Fibroblast of skin of left quadriceps (primary cell): ENCODE measurements around the gene TMUB2.
A peak's percentile ranks its signal among the peaks of the same experiment; 100 is the strongest.
"Not testable (repeated sequence)": the region's sequence is repeated elsewhere in the genome, so short reads cannot be mapped to it uniquely, and the experiment has no call there.

Source experiments
- DNase-seq, 2 experiments: peaks; one replicate each; pipeline ENCODE4 v3.0.0-alpha.2; 2013; ENCODE audit warnings: low read depth in 2 of 2

TMUB2 gene

DNA sequence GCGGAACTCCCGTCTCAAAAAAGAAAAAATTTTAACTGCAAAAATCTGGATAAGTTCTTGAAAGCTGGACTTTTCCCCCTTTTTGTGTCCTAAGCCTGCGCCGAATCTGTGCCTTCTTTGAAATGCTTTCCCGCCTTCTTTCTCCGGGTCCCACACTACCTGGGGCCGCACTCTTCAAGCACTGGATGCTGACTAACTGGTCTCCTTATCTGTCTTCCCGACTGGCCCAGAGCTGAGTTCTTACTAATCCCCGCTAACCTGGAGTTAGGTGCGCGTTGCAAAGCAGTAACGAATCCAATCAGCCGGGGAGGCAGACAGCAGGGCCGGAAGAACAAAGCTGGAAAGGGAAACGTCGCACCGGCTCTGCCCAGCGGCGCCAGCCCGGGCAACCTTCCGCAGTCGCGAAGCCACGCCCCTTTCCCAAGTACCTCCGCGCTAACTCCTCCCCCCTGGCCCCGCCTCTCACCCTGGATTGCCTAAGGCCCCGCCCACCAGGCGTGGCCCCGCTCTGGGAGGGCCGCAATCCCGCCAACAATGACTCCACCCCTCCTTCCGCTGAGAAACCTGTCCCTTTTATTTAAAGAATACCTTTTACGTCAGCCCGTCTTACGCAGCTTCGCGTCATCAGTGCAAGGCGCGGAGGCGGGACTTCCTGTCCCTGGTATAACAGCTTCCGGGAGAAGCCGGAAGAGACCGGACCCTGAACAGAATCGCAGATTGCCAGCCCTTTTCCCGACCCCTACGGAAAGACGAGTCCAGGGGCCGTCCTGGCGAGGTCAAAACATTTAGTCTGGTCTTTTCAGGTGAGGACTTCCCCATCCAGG, at the start of gene TMUB2:
TSS of gene TMUB2 (plus strand) at position 666 of the 824 bp plus-strand sequence. CDS start 737 bp downstream, outside the sequence.
- peak; percentile 98 for DNase-seq

DNA sequence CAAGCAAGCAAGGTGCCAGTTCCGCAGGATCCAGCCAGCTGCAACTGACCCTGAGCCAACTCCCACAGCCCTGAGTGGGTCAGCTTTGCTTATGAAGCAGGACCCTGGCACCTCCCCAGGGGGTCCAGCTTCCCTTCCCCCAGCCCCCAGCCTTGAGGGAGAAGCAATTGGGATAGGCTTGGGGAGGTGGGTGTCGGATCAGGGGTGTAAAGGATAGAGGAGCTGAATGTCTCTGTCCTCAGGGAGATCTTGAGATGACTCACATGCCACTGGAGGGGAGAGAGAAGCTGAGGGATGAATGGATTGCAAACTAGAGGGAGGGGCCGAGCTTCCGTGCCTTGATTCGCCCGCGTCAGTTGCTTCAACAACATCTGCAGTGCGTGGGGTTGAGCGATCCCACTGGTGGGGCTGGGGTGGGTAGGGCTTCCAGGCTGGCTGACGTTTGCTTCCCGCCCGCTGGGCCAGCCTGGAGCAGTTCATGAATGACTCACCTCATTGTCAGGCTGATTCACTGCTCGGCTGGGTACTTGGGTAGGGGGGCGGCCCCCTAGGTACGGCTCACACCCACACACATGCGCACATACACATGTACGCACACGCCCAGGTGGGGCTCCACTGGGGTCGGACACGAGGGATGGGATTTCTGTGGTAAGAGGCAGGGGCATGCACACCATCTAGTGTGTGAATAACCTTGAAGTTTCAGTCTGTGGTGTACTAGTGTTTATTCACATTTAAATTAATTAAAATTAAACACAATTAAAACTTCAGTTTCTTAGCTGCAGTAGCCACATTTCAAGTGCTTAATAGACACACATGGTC, 48.7 kb upstream of the TMUB2 start:
- DNase-seq: peak; percentile 98

DNA sequence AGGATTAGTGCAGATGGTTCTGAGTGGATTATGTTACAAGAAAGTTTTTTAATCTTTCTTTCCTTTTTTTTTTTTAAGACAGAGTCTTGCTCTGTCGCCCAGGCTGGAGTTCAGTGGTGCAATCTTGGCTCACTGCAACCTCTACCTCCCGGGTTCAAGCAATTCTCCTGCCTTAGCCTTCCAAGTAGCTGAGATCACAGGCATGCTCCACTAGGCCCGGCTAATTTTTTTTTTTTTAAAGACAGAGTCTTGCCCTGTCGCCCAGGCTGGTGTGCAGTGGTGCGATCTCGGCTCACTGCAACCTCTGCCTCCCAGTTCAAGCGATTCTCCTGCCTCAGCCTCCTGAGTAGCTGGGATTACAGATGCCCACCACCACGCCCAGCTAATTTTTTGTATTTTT, 42.9 kb upstream of the TMUB2 start:
- not testable (repeated sequence) for DNase-seq

DNA sequence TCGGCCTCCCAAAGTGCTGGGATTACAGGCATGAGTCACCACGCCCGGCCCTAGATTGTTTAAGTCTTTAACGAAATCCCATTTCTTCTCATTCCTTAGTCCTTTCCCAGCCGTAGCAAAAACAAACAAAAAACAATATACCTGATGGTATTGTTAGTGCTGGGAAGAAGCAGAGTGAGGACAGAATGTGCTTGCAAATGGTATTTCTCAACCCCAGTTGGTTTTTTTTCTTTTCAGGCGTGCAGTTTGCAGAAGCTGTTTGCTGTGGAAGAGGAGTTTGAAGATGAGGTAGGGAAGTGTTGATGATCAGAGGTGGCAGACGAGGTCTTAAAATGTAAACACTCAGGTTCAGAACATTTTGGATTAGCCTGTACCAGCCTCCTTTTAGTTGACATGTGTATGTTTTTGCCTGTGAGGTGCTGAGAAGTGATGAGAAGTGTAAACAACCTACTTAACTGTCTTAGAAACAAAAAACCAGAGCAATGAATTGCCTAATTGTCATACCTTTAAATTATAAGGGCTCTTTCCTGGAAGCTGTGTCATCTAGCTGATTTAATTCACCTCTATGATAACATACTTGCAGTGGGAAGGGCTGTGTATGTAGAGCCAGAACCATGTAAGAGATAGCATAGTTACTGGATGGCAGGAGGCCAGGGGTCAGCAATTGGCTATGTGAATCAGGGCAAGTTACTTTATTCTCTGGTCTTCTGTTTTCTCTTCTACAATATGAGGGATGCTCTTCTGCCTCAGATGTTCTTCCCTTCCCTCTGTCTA, 41.6 kb upstream of the TMUB2 start:
- no peak for DNase-seq

DNA sequence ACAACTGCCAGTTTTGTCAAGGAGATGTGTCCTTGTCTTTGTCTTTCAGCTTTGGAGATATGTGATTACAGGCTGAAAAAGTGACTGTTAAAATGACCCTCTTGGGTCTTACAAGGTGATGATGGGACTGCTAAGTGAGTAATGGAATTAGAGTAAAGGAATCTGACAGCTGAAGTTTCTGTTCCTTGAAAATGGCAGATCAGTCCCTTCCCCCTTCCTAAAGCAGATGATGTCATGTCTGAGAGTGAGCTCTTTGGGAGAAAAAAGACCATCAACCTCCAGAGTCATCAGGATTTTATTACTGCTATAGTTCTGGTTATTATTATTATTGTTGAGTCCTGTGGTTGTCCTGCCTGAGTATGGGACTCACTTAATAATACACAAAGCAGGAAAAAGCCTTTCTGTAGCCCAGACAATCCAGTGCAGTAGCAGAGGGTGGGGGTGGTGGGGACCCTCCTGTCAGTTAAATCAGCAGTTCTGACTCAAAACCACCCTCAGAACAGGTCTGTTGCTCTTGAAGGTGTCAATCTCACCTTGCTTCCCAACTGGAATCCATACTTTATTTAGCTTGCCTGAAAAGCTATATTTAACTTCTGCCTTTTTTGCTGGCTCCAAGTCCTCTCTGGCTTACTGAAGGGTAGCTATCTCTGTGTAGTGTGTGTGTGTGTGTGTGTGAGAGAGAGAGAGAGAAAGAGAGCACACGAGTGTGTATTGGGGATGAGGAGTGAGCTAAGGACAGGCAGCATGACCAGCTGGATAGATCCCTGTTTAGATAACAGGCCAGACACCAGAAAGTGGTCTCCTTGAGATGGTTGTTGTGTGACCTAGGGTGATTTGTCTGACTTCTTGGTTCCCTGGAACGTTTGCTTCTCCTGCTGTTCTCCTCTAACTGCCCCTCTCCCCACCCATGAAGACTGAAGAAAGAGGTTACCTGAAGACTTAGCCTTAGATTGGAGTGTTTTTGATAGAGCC, 40.1 kb upstream of the TMUB2 start:
- DNase-seq: no peak

DNA sequence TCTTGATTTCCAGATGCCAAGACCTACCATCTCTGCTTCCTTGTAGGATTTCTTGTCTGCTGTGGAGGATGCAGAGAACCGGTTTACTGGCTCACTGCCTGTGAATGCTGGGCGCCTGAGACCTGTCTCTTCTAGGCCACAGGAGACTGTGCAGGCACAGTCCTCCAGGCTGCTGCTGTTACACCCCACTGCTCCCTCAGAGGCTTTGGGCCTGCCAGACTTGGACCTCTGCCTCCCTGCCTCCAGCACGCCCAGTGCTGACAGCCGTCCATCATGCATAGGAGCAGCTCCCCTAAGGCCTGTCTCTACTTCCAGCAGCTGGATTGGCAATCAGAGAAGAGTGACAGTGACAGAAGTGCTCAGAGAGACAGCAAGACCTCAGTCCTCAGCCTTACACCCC, 39.0 kb upstream of the TMUB2 start:
- no peak for DNase-seq

DNA sequence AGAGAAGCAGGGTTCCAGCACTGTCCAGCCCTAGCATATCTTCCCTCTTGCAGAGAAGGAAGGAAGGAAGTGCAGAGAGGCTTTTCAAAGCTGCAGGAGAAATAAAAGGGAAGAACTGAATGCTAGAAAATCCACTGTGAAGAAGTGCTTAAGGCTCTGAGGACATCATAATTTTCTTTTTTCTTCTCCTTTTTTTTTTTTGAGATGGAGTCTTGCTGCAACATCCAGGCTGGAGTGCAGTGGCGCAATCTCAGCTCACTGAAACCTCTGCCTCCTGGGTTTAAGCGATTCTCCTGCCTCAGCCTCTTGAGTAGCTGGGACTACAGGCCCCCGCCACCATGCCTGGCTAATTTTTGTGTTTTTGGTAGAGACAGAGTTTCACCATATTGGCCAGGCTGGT, 37.7 kb upstream of the TMUB2 start:
- DNase-seq: not testable (repeated sequence)

DNA sequence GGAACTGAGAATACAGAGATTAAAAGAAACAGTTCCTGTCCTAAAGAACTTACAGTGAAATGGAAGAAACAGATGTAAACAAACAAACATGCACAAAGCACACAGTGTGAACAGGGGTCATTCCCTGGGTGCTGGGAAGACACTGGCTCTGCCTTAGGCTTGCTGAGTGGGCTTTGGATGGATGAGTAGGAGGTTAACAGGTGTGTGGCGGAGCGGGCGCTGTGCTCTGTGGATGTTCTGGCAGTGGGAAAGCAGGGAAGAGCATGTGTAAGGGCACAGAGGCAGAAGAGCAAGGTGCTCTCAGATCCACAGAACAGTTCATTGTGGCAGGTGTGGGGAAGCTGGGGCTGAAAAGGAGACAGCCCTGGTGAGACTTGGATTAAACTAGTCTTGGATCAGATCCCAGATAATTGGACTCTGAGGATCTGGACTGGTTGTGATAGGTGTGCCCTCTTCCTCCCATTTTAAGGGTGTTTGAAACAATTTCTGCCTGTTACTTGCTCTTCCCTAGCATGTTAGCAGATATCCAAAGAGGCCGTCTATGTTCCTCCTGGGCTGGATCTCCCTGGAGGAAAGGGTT, 36.9 kb upstream of the TMUB2 start:
- no peak for DNase-seq

DNA sequence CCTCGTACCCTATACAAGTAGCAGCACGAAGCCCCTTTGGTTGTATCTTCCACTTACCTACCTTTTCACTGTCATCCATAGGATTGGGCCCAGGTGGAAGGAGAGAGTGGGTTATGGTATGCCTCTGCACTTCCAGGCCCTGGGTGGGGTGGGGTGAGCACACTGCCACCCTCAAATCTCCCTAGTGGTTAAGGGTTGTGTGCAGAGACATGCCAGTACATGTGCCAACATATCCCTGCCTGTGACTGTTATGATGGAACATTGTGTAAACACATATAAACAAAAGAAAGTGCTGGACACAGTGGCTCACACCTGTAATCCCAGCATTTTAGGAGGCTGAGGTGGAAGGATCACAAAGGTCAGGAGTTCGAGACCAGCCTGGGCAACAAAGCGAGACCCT, 33.9 kb upstream of the TMUB2 start:
- DNase-seq: no peak

DNA sequence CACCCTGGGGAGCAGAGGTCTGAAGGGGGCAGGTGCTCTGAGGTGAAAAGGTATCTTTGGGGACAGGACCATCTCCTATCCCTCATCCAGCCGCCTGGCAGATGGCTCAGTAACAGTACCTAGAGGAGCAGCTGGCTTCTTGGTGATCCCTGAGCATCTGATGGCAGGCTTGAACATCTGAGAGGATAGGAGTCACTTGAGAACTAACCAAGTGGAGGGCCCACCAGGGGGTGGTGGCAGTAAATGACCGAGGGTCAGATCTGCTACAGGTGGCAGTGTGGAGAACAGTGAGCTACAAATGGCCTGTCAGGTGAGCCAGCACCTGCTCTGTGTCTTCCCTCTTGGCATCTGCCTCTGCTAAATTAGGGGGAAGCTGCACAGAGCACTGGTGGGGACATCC, 31.3 kb upstream of the TMUB2 start:
- DNase-seq: no peak

DNA sequence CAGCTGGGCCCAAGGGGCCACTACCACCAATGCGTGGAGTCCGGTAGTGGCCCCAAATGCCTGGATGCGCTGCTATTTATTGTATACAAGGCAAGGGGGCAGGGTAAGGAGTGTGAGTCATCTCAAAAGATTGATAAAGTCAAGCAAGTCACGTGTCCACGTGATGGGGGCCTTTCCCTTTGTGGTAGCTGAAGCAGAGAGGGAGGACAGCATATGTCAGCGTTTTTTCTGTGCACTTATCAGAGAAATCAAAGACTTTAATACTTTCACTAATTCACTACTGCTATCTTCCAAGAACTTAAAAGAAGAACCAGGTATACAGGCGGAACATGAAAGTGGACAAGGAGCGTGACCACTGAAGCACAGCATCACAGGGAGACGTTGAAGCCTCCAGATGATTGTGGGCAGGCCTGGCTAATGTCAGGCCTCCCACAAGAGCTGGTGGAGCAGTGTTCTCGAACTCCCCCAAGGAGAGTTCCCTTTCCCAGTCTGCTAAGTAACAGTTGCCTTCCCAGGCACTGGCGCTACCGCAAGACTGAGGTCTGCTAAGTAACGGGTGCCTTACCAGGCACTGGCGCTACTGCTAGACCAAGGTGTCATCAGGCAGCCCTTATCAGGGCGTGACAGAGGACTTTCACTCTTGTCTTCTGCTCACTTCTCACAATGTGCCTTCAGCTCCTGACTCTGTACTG, 27.1 kb upstream of the TMUB2 start:
- DNase-seq: no peak

DNA sequence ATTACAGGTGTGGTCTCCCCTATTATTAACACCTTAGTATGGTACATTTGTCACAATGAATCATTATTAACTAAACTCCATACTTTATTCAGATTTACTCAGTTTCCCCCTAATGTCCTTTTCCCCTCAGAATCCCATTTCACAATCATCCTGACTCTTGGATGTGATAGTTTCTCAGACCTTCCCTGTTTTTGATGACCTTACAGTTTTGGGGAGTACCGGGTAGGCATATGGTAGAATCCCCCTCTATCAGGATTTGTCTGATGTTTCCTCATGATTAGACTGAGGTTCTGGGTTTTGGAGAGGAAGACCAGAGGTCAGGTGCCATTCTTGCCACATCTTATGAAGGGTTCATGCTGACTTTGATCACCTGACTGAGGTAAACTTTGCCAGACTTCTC, 22.3 kb upstream of the TMUB2 start:
- DNase-seq: no peak

DNA sequence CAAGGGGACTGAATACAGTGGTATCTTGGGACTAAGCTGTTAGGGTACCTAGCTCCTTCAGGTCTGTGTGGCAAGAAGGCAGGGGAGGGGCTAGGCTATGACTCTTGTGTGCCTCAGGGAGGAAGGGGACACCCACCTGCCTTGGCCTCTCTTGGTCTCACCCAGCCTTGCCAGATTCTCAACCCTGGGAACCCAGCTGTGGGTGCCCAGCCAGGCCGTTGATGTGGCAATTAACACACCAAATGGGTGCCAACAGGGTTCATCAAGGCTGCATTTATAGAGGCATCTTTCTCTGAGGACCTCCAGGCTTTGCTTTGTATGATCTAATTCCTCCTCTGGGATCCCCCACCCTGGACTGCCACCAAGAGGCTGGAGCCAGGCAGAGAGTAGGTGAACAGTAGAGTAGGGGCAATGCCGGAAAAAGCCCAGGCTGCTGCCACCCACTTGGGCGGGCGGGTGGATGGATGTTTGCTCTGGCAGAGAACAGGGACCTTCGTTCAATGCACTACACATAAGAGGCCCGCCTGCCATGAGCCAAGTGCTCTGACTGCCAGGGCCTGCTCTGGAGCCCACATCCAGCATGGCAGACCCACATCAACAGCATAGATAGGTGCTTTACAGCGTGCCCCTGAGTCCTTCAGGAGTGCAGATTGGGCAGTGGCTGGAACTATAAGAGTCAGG, 19.5 kb upstream of the TMUB2 start:
- DNase-seq: no peak

DNA sequence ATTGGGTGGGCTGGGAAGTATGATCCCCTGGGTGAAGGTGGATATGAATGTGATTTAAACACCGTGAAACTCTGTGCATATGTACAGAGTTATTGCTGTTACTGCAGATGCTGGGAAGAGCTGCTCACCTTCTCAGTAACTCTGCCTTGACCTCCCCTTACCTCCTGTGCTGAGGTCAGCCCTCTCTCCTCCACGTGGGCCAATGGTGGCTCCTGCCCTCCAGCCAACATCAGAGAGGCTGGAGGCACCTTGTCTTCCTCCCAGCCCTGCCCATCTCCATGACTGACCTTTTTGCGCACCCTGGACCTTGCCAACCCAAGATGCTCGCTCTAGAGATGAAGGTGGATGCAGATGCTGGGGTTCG, 16.7 kb upstream of the TMUB2 start:
- no peak for DNase-seq

DNA sequence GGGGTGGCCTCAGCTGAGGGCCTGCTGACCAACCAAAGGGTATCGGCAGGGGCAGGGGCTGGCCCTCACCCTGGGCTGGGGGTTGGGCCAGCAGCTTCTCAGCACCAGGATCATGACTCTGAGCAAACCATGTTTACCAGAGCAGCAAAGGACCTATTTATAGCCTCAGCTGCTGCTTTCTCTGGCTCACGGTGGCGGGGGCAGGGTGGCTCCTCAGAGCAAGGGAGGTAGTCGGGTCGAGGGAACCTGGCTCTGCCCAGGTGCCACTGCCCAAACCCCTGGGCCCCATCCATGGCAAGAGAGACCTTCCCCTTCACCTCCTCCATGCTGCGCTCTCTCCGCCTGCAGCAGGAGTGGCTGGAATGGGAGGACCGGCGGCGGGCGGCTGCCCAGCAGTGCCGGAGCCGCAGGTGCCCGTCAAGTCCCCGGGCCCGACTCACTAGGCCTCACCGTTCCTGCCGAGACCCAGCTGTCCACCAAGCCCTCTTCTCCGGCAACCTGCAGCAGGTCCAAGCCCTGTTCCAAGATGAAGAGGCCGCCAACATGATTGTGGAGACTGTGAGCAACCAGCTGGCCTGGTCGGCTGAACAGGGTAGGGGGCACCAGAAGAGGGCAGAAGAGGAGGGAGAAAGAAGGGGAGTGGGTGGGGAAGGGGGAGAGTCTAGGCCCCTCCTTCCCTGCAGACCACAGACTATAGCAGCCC, 16.1 kb upstream of the TMUB2 start, which contains the start of gene ASB16:
TSS of gene ASB16 (plus strand) at position 206 of the 703 bp plus-strand sequence. CDS start at position 292, 86 bp downstream.
- no peak for DNase-seq

DNA sequence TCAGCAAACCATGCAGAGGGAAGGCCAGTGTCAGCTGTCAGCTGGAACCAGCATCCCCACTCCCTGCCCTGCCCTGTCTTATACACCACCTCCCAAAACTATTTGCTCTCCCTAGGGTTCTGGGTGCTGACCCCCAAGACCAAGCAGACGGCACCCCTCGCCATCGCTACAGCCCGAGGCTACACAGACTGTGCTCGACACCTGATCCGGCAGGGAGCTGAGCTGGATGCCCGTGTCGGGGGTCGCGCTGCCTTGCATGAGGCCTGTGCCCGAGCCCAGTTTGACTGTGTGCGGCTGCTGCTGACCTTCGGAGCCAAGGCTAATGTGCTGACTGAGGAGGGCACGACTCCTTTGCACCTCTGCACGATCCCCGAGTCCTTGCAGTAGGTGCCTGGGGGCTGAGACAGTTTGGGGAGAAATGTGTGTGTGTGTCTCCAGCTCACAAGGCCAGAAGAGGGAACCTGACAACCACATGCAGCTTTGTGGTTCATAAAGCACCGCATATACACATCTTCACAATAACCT, 14.8 kb upstream of the TMUB2 start:
- no peak for DNase-seq

DNA sequence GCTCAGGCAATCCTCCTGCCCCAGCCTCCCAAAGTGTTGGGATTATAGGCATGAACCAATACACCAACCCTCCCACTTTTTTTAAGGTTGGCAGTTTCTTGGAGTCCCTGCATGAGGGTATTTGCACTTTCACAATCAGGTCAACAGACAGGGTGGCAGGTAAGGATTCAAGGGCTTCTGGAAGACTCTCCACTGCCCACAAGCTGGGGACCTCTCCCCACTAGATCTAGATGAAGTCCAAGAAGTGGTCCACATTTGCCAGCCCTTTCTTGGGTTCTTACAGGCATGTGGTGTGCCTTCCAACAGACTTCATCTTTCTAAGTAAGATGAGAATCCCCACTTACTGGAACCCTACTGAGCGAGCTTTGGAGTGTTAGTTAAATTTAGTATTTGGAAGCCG, 12.3 kb upstream of the TMUB2 start:
- DNase-seq: no peak

DNA sequence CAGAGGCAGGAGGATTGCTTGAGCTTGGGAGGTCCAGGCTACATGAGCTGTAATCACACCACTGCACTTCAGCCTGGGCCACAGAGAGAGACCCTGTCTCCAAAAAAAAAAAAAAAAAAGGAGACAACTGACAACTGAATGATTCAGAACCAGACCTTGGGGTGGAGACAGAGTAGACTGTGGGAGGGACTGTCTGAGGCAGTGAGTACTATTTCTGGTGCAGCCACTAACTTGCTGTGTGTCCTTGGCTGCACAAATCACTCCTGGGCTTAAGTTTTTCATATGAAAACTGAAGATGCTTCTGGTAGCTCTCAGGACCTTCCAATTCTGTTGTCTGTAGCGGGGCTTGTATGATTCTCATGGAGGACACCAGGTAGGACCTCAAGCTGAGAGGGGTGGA, 10.5 kb upstream of the TMUB2 start:
- DNase-seq: no peak
